ENCODE measurements around the gene CDC42BPA. TPM values are rescaled to one million over a fixed set of nuclear protein-coding genes. Genes with fewer than 3 reads are reported as not detected.

CDC42BPA gene
- total RNA-seq, 1 experiment from 2014 or later: 25.2 TPM

DNA sequence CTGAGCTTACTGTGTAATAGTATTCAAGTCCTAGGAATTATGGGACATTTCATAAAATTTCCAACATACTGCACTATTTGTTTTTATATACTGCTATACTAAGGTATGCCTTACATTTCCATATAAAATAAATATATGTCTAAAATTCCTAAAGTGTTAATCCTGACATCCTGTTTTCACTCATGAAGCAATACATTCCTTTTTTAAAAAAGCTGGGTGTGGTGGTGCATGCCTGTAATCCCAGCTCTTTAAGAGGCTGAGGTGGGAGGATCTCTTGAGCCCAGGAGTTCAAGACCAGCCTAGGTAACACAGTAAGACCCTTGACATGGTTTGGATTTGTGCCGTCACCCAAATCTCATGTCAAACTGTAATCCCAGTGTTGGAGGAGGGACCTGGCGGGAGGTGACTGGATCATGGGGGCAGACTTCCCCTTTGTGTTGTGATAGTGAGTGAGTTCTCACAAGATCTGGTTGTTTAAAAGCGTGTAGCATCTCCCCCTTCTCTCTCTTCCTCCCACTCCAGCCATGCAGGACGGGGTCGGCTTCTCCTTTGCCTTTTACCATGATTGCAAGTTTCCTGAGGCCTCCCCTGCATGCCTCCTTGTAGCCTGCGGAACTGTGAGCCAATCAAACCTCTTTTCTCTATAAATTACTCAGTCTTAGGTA, 5.8 kb downstream of the CDC42BPA start (continued):
- TF ChIP-seq, protein P1, sequence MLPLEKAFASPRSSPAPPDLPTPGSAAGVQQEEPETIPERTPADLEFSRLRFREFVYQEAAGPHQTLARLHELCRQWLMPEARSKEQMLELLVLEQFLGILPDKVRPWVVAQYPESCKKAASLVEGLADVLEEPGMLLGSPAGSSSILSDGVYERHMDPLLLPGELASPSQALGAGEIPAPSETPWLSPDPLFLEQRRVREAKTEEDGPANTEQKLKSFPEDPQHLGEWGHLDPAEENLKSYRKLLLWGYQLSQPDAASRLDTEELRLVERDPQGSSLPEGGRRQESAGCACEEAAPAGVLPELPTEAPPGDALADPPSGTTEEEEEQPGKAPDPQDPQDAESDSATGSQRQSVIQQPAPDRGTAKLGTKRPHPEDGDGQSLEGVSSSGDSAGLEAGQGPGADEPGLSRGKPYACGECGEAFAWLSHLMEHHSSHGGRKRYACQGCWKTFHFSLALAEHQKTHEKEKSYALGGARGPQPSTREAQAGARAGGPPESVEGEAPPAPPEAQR (CRISPR knock-in tag; IDR thresholded peaks at IDR 0.05): no peak
- TF ChIP-seq CREM (CRISPR knock-in tag; IDR thresholded peaks at IDR 0.05) (no peak), GRHL2 (CRISPR knock-in tag; IDR thresholded peaks at IDR 0.05; ENCODE audit: insufficient replicate concordance, severe bottlenecking) (no peak), EMX1 (CRISPR knock-in tag; IDR thresholded peaks at IDR 0.05) (no peak), ZNF219 (CRISPR knock-in tag; IDR thresholded peaks at IDR 0.05; ENCODE audit: borderline replicate concordance) (no peak), CBFB (CRISPR knock-in tag; IDR thresholded peaks at IDR 0.05; ENCODE audit: low read depth) (no peak), STAT6 (CRISPR knock-in tag; conservative IDR thresholded peaks at IDR 0.05; ENCODE audit: low read depth) (no peak), RORB (CRISPR knock-in tag; IDR thresholded peaks at IDR 0.05) (no peak), JAZF1 (CRISPR knock-in tag; IDR thresholded peaks at IDR 0.05) (no peak), IRF2 (CRISPR knock-in tag; IDR thresholded peaks at IDR 0.05; ENCODE audit: borderline replicate concordance, low read depth) (no peak), TCF7 (CRISPR knock-in tag; IDR thresholded peaks at IDR 0.05; ENCODE audit: low read depth) (no peak), ZNF121 (CRISPR knock-in tag; IDR thresholded peaks at IDR 0.05) (no peak)

DNA sequence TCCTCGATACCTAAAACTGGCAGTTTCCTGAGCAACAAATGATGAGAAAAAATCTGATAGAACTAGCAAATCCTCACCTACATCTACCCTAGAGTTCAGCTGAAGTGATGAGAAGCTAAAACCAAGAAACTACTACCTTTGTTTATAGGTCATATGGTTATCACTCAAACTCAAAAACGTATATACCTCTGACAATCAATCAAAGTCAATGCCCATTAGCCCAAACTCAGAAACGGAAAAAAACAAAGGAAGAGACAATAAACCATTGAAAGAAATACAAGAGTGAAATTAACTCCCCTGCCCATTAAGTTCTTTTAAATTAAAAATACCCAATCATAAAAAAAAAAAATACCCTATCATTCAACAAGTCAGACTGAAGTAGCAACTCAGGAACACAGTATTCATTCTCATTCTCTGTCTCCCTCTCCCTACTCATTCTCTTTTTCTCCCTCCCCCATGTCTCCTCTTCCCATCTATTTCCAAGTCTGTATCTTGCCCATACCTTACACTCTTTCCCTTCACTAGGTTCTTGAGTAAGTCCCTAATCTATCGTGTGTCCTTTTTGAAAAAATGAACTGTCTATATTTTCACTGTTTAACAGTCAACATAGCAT, 6.8 kb downstream of the CDC42BPA start:
- no peaks in the 10 kb centered on the region for H3K9me3 Mint-ChIP-seq
- no peaks in the 10 kb centered on the region for H3K27me3 Mint-ChIP-seq (ENCODE audit: low read depth)
- H3K27ac Mint-ChIP-seq: no peak overlapping the region
- H3K4me3 Mint-ChIP-seq: no peak overlapping the region
- TF ChIP-seq JAZF1 (CRISPR knock-in tag; IDR thresholded peaks at IDR 0.05): no peak
- TF ChIP-seq, protein P1 (CRISPR knock-in tag; IDR thresholded peaks at IDR 0.05): no peak
- TF ChIP-seq ZNF423 (CRISPR knock-in tag; IDR thresholded peaks at IDR 0.05): no peak
- TF ChIP-seq NFE2L1 (CRISPR knock-in tag; IDR thresholded peaks at IDR 0.05): no peak
- TF ChIP-seq, protein P2, sequence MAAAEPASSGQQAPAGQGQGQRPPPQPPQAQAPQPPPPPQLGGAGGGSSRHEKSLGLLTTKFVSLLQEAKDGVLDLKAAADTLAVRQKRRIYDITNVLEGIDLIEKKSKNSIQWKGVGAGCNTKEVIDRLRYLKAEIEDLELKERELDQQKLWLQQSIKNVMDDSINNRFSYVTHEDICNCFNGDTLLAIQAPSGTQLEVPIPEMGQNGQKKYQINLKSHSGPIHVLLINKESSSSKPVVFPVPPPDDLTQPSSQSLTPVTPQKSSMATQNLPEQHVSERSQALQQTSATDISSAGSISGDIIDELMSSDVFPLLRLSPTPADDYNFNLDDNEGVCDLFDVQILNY (CRISPR knock-in tag; IDR thresholded peaks at IDR 0.05): no peak
- TF ChIP-seq KAT7 (CRISPR knock-in tag; IDR thresholded peaks at IDR 0.05; ENCODE audit: borderline replicate concordance): no peak
- no peak for TF ChIP-seq NFYB (CRISPR knock-in tag; conservative IDR thresholded peaks at IDR 0.05; ENCODE audit: low read depth)
- TF ChIP-seq ZNF416 (CRISPR knock-in tag; IDR thresholded peaks at IDR 0.05): no peak
- TF ChIP-seq EMX1 (CRISPR knock-in tag; IDR thresholded peaks at IDR 0.05): no peak
- TF ChIP-seq, protein P3, sequence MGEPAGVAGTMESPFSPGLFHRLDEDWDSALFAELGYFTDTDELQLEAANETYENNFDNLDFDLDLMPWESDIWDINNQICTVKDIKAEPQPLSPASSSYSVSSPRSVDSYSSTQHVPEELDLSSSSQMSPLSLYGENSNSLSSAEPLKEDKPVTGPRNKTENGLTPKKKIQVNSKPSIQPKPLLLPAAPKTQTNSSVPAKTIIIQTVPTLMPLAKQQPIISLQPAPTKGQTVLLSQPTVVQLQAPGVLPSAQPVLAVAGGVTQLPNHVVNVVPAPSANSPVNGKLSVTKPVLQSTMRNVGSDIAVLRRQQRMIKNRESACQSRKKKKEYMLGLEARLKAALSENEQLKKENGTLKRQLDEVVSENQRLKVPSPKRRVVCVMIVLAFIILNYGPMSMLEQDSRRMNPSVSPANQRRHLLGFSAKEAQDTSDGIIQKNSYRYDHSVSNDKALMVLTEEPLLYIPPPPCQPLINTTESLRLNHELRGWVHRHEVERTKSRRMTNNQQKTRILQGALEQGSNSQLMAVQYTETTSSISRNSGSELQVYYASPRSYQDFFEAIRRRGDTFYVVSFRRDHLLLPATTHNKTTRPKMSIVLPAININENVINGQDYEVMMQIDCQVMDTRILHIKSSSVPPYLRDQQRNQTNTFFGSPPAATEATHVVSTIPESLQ (CRISPR knock-in tag; IDR thresholded peaks at IDR 0.05): no peak
- TF ChIP-seq ZNF138 (CRISPR knock-in tag; conservative IDR thresholded peaks at IDR 0.05): no peak
- TF ChIP-seq HMGA2 (CRISPR knock-in tag; IDR thresholded peaks at IDR 0.05): no peak
- no peak for TF ChIP-seq FOXK1 (CRISPR knock-in tag; IDR thresholded peaks at IDR 0.05)
- H3K4me1 Mint-ChIP-seq: peaks cover 32% of the 10 kb centered on the region
- ChIA-PET POLR2A (no interaction called here), CTCF (no interaction called here)
- no peak for ATAC-seq
- H3K36me3 Mint-ChIP-seq: no peaks in the 10 kb centered on the region
- DNase-seq (ENCODE audit: low spot score): no peak
